ENCODE results near the gene ZNF799.
"Not testable (repeated sequence)": the region's sequence is repeated elsewhere in the genome, so short reads cannot be mapped to it uniquely, and the experiment has no call there.

The ZNF799 gene

GRCh38 chr19:12364391-12365235 lies 36.5 kb downstream of the ZNF799 start:
- no peak for DNase-seq (ENCODE audit: low read depth in 2 of 2)

- DNase-seq (ENCODE audit: low read depth in 2 of 2) = not testable (repeated sequence)
Measured at GRCh38 chr19:12362236-12362635, 38.8 kb downstream of the ZNF799 start.

GRCh38 chr19:12353375-12353774 lies 47.7 kb downstream of the ZNF799 start:
- no peak for DNase-seq (ENCODE audit: low read depth in 2 of 2)

GRCh38 chr19:12350890-12351197 lies 50.2 kb downstream of the ZNF799 start:
- no peak for DNase-seq (ENCODE audit: low read depth in 2 of 2)

GRCh38 chr19:12350185-12350889 lies 50.7 kb downstream of the ZNF799 start:
- no peak for DNase-seq (ENCODE audit: low read depth in 2 of 2)

- no peak for DNase-seq (ENCODE audit: low read depth in 2 of 2)
Measured at GRCh38 chr19:12346896-12347295, 54.2 kb downstream of the ZNF799 start.

- DNase-seq (ENCODE audit: low read depth in 2 of 2) = no peak
Measured at GRCh38 chr19:12345197-12345596, 55.9 kb downstream of the ZNF799 start.

Measured in stimulated activated CD8-positive, alpha-beta memory T cell treated with anti-CD3 and anti-CD28 coated beads, Interleukin-15, amount 100 ng/mL, for 4 hours (primary cell).